SJCRH30 (cell line): Measurements from ENCODE around the gene MME. TPM values are rescaled to one million over a fixed set of nuclear protein-coding genes. Genes with fewer than 3 reads are reported as not detected.
A peak's percentile ranks its signal among the peaks of the same experiment; 100 is the strongest.

ENCODE experiments used
- DNase-seq, 2 experiments: peaks; one replicate each; pipeline ENCODE4 v3.0.0-alpha.2; 2015 to 2020
- H3K27ac ChIP-seq: fragments of 250-450 bp; sonication (Bioruptor Pico); 2 replicates; pipeline ENCODE4 v1.5.1; 2020; ENCODE audit warnings: mild to moderate bottlenecking, moderate library complexity
- H3K27me3 ChIP-seq: fragments of 250-450 bp; sonication (Bioruptor Pico); 2 replicates; pipeline ENCODE4 v1.5.1; 2020; ENCODE audit warnings: mild to moderate bottlenecking, moderate library complexity
- H3K36me3 ChIP-seq: fragments of 250-450 bp; sonication (Bioruptor Pico); 2 replicates; pipeline ENCODE4 v1.5.1; 2020; ENCODE audit warnings: mild to moderate bottlenecking, moderate library complexity
- H3K4me1 ChIP-seq: fragments of 250-450 bp; sonication (Bioruptor Pico); 2 replicates; pipeline ENCODE4 v1.5.1; 2020; ENCODE audit warnings: mild to moderate bottlenecking, moderate library complexity
- H3K4me3 ChIP-seq: fragments of 250-450 bp; sonication (Bioruptor Pico); 2 replicates; pipeline ENCODE4 v1.5.1; 2020; ENCODE audit warnings: mild to moderate bottlenecking, moderate library complexity
- H3K9me3 ChIP-seq: fragments of 250-450 bp; sonication (Bioruptor Pico); replicated peaks from 2 replicates; pipeline ENCODE4 v1.5.1; 2020; ENCODE audit warnings: mild to moderate bottlenecking, moderate library complexity
- total RNA-seq: library from RNA; depleted of rRNA; stranded (reverse); fragments of >200 nt; shearing (Covaris generic); gene quantifications from 2 replicates; pipeline ENCODE4 v1.2.3, GENCODE V29; 2014; rRNA removed

Gene MME
- total RNA-seq = 71.1 and 71.5 TPM in 2 replicates

- H3K4me1 ChIP-seq = 0 out of 2 replicates have a peak, but pooled peaks cover 3% of the 10 kb centered on the region
- H3K27ac ChIP-seq = peak within 1 kb of the TSS; percentile 73
- H3K4me3 ChIP-seq = peak within 1 kb of the TSS; percentile 97
- H3K27me3 ChIP-seq = no peaks in the 10 kb centered on the region
- peak; percentile 80 to 82 for DNase-seq
- H3K9me3 ChIP-seq = no peaks in the 10 kb centered on the region
- peaks cover 5% of the 10 kb centered on the region for H3K36me3 ChIP-seq
These were observed at the start of gene MME for GRCh38 chr3:155079746-155080487. TSS of gene MME (plus strand) at chr3:155080319. CDS start at chr3:155084168, 3,849 bp downstream.

GRCh38 chr3:155031186-155031585 lies 48.9 kb upstream of the MME start:
- Histone ChIP-seq H3K9me3 (no peaks in the 10 kb centered on the region), H3K4me1 (peaks cover 25% of the 10 kb centered on the region), H3K36me3 (no peaks in the 10 kb centered on the region), H3K27me3 (no peaks in the 10 kb centered on the region), H3K4me3 (no peak overlapping the region), H3K27ac (no peak overlapping the region)
- DNase-seq = no peak

DNA sequence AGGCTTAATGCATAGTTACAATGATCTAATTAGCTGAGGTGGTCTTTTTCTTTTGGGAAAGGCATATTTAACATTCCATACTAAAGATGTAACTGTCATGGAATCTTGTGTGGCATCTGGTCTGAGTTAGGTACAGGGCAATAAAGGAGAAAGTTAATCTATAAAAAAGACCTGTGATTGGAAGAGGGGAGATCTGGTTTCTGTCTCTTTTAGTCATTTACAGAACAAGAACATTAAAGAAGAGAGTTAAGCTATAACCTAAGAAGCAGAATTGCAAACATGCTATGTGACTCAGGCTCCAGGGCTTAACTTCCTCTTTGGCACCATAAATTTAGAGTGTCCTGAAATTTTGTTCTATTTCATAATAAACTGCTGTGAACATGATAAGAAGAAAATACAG lies 47.2 kb upstream of the MME start:
- H3K36me3 ChIP-seq = no peaks in the 10 kb centered on the region
- peak in 1 of 2 experiments; percentile 27 for DNase-seq
- peaks cover 25% of the 10 kb centered on the region for H3K4me1 ChIP-seq
- no peaks in the 10 kb centered on the region for H3K27me3 ChIP-seq
- no peak overlapping the region for H3K4me3 ChIP-seq
- H3K9me3 ChIP-seq = no peaks in the 10 kb centered on the region
- H3K27ac ChIP-seq = peak overlapping the region; percentile 86

- Histone ChIP-seq H3K27ac (no peak overlapping the region), H3K4me3 (no peak overlapping the region), H3K9me3 (no peaks in the 10 kb centered on the region), H3K27me3 (no peaks in the 10 kb centered on the region), H3K4me1 (peaks cover 25% of the 10 kb centered on the region), H3K36me3 (no peaks in the 10 kb centered on the region)
- DNase-seq = no peak
These were observed 45.3 kb upstream of the MME start for GRCh38 chr3:155034786-155035185.

- no peak overlapping the region for H3K27ac ChIP-seq
- DNase-seq = no peak
- H3K36me3 ChIP-seq = no peaks in the 10 kb centered on the region
- H3K27me3 ChIP-seq = no peaks in the 10 kb centered on the region
- H3K4me1 ChIP-seq = peaks cover 25% of the 10 kb centered on the region
- no peak overlapping the region for H3K4me3 ChIP-seq
- no peaks in the 10 kb centered on the region for H3K9me3 ChIP-seq
These were observed 44.6 kb upstream of the MME start for GRCh38 chr3:155035553-155035952.

- Histone ChIP-seq H3K9me3 (no peaks in the 10 kb centered on the region), H3K27me3 (no peaks in the 10 kb centered on the region), H3K36me3 (no peaks in the 10 kb centered on the region), H3K27ac (no peak overlapping the region), H3K4me3 (no peak overlapping the region), H3K4me1 (peaks cover 18% of the 10 kb centered on the region)
- no peak for DNase-seq
These were observed 42.5 kb upstream of the MME start for GRCh38 chr3:155037508-155038202.

DNA sequence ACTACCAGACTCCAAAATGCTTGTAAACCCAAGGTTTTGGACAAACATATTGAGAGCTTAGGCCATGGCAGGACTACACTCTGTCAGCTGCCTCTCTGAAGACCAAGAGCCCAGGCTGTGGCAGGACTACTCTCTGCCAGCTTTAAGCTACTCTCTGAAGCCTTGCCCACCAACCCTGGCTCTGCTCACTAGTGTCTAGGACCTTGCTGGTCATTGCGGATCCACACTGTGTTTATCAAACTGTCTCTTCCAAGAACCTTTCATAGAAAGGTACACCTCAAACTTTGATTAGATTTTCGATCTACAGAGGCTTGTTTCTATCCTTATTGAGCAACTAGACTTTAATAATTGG lies 41.9 kb upstream of the MME start:
- no peak overlapping the region for H3K27ac ChIP-seq
- DNase-seq = no peak
- peaks cover 12% of the 10 kb centered on the region for H3K4me1 ChIP-seq
- H3K4me3 ChIP-seq = no peak overlapping the region
- no peaks in the 10 kb centered on the region for H3K36me3 ChIP-seq
- no peaks in the 10 kb centered on the region for H3K27me3 ChIP-seq
- no peaks in the 10 kb centered on the region for H3K9me3 ChIP-seq

GRCh38 chr3:155046935-155047334 lies 33.2 kb upstream of the MME start:
- no peak for DNase-seq
- H3K27me3 ChIP-seq = no peaks in the 10 kb centered on the region
- no peak overlapping the region for H3K27ac ChIP-seq
- H3K9me3 ChIP-seq = no peaks in the 10 kb centered on the region
- no peaks in the 10 kb centered on the region for H3K36me3 ChIP-seq
- H3K4me1 ChIP-seq = no peaks in the 10 kb centered on the region
- no peak overlapping the region for H3K4me3 ChIP-seq

DNA sequence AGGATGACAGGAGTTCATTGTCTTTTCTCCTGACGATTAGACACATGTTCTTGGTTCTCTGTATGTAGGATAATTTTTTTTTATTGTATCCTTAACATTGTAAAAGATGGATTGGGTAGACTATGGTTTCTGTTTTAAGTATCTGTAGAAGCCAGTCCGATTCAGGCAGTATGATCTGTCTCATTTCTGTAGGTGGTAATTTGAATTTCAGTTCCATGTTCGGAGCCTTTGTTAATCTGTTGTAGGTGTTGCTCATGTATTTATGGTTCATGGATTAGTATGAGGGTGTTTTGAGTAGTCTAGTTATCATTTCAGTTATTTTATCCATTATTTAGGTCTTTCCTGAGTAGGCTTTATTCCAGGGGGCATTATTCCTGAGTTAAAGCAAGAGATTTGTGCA lies 32.4 kb upstream of the MME start:
- no peaks in the 10 kb centered on the region for H3K36me3 ChIP-seq
- H3K27me3 ChIP-seq = no peaks in the 10 kb centered on the region
- H3K4me3 ChIP-seq = no peak overlapping the region
- H3K4me1 ChIP-seq = no peaks in the 10 kb centered on the region
- no peak overlapping the region for H3K27ac ChIP-seq
- H3K9me3 ChIP-seq = no peaks in the 10 kb centered on the region
- no peak for DNase-seq

DNA sequence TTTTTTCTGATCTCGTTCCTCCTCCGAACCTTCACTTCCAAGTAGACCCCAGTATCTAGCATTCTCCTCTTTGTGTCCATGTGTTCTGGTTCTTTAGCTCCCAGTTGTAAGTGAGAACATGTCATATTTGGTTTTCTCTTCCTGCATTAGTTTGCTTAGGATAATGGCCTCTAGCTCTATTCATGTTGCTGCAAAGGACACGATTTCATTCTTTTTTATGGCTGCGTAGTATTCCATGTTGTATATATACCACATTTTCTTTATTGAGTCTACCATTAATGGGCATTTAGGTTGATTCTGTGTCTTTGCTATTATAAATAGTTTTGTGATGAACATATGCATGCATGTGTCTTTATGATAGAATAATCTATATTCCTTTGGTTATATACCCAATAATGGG lies 30.2 kb upstream of the MME start:
- Histone ChIP-seq H3K4me1 (no peaks in the 10 kb centered on the region), H3K36me3 (no peaks in the 10 kb centered on the region), H3K9me3 (no peaks in the 10 kb centered on the region), H3K27ac (no peak overlapping the region), H3K4me3 (no peak overlapping the region), H3K27me3 (no peaks in the 10 kb centered on the region)
- no peak for DNase-seq

GRCh38 chr3:155052470-155052869 lies 27.6 kb upstream of the MME start:
- no peak overlapping the region for H3K27ac ChIP-seq
- H3K9me3 ChIP-seq = no peaks in the 10 kb centered on the region
- DNase-seq = no peak
- H3K27me3 ChIP-seq = no peaks in the 10 kb centered on the region
- H3K36me3 ChIP-seq = no peaks in the 10 kb centered on the region
- H3K4me1 ChIP-seq = no peaks in the 10 kb centered on the region
- no peak overlapping the region for H3K4me3 ChIP-seq

DNA sequence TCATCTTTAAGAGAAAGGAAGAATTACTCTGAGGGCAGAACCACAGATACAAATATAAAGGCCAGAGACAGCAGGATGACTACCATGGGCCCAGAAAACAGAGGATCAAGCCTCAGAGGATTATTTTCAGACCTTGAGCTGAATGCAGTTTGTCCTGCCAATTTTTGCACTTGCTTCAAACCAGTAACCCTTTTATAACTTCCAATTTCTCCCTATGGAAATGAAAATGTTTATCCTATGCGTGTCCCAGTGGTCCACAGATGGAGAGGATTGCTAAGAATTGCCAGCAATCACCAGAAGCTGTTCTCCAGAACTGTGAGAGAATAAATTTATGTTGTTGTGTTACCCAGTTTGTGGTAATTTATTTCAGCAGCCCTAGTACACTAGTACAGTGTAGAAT lies 26.4 kb upstream of the MME start:
- no peak for DNase-seq
- Histone ChIP-seq H3K27ac (no peak overlapping the region), H3K4me1 (no peaks in the 10 kb centered on the region), H3K36me3 (no peaks in the 10 kb centered on the region), H3K4me3 (no peak overlapping the region), H3K27me3 (no peaks in the 10 kb centered on the region), H3K9me3 (no peaks in the 10 kb centered on the region)

DNA sequence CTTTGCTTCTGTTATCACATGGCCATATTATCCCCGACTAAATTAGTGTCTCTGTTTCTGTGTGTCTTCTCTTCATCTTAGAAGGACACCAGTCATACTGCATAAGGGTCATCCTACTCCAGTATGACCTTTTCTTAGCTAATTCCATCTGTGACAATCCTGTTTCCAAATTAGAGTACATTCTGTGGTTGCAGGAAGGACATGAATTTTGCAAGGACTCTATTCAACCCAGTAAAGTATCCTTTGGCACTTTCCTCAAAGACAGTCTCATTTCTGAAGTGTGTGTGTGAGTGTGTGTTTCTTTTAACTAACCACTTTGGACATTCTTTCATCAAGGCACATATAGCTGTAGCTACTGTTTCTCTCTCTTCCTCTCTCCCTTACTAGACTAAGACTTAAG lies 15.2 kb upstream of the MME start:
- H3K27ac ChIP-seq = no peak overlapping the region
- no peaks in the 10 kb centered on the region for H3K36me3 ChIP-seq
- H3K4me1 ChIP-seq = peaks cover 20% of the 10 kb centered on the region
- no peak overlapping the region for H3K4me3 ChIP-seq
- H3K9me3 ChIP-seq = no peaks in the 10 kb centered on the region
- no peaks in the 10 kb centered on the region for H3K27me3 ChIP-seq
- no peak for DNase-seq

GRCh38 chr3:155065537-155065936 lies 14.6 kb upstream of the MME start:
- H3K9me3 ChIP-seq = no peaks in the 10 kb centered on the region
- DNase-seq = peak in 1 of 2 experiments; percentile 20
- peaks cover 23% of the 10 kb centered on the region for H3K4me1 ChIP-seq
- no peaks in the 10 kb centered on the region for H3K27me3 ChIP-seq
- no peak overlapping the region for H3K4me3 ChIP-seq
- H3K36me3 ChIP-seq = no peaks in the 10 kb centered on the region
- H3K27ac ChIP-seq = no peak overlapping the region

DNA sequence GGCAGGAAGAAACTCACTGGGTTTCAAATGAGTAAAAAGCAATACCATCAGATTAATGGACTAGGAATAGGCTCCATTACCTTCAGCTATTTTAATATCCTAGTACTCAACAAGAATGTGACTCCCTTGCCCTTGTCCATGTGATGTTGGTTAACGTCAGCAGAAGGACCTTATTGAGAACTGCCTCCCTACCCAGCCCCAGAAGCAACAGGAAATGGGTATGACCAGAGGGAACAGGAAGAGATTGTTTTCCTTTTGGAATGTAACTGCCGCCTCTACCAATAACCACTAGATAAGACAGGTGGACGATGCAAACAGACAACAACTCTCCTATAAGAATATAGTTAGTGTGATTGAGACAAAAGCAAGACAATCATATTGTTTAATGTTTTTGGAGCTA lies 10.4 kb upstream of the MME start:
- H3K27me3 ChIP-seq = no peaks in the 10 kb centered on the region
- peak overlapping the region; percentile 89 for H3K27ac ChIP-seq
- H3K4me3 ChIP-seq = no peak overlapping the region
- peak; percentile 54 to 69 for DNase-seq
- no peaks in the 10 kb centered on the region for H3K36me3 ChIP-seq
- H3K4me1 ChIP-seq = peaks cover 35% of the 10 kb centered on the region
- no peaks in the 10 kb centered on the region for H3K9me3 ChIP-seq

- Histone ChIP-seq H3K9me3 (no peaks in the 10 kb centered on the region), H3K27ac (peak overlapping the region; percentile 89), H3K36me3 (no peaks in the 10 kb centered on the region), H3K27me3 (no peaks in the 10 kb centered on the region), H3K4me3 (no peak overlapping the region), H3K4me1 (peaks cover 32% of the 10 kb centered on the region)
- DNase-seq = no peak
These were observed 9.8 kb upstream of the MME start for GRCh38 chr3:155070316-155070715.
